Kidney epithelial cell (primary cell): ENCODE results near the gene GSTA3. TPM values are rescaled to one million over a fixed set of nuclear protein-coding genes. Genes with fewer than 3 reads are reported as not detected.
"Not testable (repeated sequence)": the region's sequence is repeated elsewhere in the genome, so short reads cannot be mapped to it uniquely, and the experiment has no call there.

Source experiments
- DNase-seq: peaks from one replicate; pipeline ENCODE4 v3.0.0-alpha.2; 2010; ENCODE audit warnings: low read depth
- H3K27me3 ChIP-seq: 2 replicates; pipeline ENCODE4 v1.6.0; 2011; ENCODE audit warnings: low read length; ENCODE audit not compliant: control insufficient read depth, insufficient read depth
- H3K36me3 ChIP-seq: 2 replicates; pipeline ENCODE4 v1.5.1; 2011; ENCODE audit warnings: low read length; ENCODE audit not compliant: control insufficient read depth, insufficient read depth
- H3K4me3 ChIP-seq: 2 replicates; pipeline ENCODE4 v1.5.1; 2011; ENCODE audit warnings: low read depth, mild to moderate bottlenecking, control low read depth, low read length
- total RNA-seq: library from RNA; depleted of rRNA; stranded (reverse); fragments of >200 nt; gene quantifications from 2 replicates; pipeline ENCODE4 v1.2.3, GENCODE V29; 2015
- TF ChIP-seq, protein P1 (sequence below): IDR thresholded peaks from 2 replicates; pipeline ENCODE4 v1.5.1; 2011; ENCODE audit warnings: mild to moderate bottlenecking, moderate library complexity, low read length, control low read depth, inconsistent platforms; ENCODE audit not compliant: insufficient read depth, poor library complexity, severe bottlenecking

GSTA3 gene
- total RNA-seq, 1 donor from 2014 or later: not detected

DNA sequence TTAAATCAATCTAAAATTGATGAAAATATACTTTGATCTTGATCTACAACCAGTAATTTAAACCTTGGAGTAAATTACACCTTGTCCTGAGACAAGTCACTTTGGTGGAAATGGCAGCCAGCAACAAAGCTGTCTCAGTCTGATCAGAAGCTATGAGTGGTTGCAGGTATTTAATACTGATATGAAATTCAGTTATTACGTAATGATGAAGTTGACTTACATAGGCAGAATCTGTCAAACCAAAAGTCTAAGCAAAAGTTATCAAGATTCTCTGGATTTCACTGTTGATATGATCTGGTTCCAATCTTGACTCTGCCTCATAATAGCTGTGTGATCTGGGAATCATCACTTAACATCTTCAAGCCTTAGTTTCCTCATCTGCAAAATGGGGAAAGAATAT, 41.3 kb downstream of the GSTA3 start:
- H3K36me3 ChIP-seq: no peaks in the 10 kb centered on the region
- H3K4me3 ChIP-seq: no peak overlapping the region
- DNase-seq: no peak
- TF ChIP-seq, protein P1, sequence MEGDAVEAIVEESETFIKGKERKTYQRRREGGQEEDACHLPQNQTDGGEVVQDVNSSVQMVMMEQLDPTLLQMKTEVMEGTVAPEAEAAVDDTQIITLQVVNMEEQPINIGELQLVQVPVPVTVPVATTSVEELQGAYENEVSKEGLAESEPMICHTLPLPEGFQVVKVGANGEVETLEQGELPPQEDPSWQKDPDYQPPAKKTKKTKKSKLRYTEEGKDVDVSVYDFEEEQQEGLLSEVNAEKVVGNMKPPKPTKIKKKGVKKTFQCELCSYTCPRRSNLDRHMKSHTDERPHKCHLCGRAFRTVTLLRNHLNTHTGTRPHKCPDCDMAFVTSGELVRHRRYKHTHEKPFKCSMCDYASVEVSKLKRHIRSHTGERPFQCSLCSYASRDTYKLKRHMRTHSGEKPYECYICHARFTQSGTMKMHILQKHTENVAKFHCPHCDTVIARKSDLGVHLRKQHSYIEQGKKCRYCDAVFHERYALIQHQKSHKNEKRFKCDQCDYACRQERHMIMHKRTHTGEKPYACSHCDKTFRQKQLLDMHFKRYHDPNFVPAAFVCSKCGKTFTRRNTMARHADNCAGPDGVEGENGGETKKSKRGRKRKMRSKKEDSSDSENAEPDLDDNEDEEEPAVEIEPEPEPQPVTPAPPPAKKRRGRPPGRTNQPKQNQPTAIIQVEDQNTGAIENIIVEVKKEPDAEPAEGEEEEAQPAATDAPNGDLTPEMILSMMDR: no peak
- no peaks in the 10 kb centered on the region for H3K27me3 ChIP-seq

DNA sequence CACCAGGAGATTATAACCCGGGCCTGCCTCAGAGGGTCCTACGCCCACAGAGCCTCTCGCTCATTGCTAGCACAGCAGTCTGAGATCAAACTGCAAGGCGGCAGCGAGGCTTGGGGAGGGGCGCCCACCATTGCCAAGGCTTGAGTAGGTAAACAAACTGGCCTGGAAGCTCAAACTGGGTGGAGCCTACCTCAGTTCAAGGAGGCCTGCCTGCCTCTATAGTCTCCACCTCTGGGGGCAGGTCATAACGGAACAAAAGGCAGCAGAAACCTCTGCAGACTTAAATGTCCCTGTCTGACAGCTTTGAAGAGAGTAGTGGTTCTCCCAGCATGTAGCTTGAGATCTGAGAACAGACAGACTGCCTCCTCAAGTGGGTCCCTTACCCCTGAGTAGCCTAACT, 48.3 kb downstream of the GSTA3 start:
- DNase-seq, H3K4me3 ChIP-seq, H3K27me3 ChIP-seq, H3K36me3 ChIP-seq: not testable (repeated sequence)

DNA sequence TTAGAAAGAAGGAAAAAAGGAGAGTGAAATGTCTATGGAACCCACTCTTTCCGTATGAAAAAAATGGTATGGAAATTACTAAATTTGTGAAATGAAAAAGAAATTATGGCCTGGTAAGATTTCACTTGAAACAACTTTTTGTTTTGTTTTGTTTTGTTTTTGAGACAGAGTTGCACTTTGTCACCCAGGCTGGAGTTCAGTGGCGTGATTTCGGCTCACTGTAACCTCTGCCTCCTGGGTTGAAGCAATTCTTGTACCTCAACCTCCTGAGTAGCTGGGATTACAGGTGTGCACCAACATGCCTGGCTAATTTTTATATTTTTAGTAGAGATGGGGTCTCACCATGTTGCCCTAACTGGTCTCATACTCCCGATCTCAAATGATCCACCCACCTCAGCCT, 51.1 kb downstream of the GSTA3 start:
- no peaks in the 10 kb centered on the region for H3K36me3 ChIP-seq
- TF ChIP-seq, protein P1: no peak
- no peaks in the 10 kb centered on the region for H3K27me3 ChIP-seq

DNA sequence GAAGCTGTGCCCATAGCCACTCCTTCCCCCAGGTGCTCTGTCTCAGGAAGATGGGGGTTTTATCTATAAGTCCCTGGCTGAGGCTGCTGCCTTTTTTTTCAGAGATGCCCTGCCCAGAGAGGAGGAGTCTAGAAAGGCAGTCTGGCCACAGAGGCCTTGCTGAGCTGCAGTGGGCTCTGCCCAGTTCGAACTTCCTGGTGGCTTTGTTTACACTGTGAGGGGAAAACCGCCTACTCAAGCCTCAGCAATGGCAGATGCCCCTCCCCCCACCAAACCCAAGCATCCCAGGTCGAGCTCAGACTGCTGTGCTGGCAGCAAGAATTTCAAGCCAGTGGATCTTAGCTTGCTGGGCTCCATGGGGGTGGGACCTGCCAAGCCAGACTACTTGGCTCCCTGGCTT, 53.4 kb downstream of the GSTA3 start:
- DNase-seq, H3K27me3 ChIP-seq: not testable (repeated sequence)

More for the DNA sequence above, 51.1 kb downstream of the GSTA3 start:
- no peak for DNase-seq
- H3K4me3 ChIP-seq: no peak overlapping the region

DNA sequence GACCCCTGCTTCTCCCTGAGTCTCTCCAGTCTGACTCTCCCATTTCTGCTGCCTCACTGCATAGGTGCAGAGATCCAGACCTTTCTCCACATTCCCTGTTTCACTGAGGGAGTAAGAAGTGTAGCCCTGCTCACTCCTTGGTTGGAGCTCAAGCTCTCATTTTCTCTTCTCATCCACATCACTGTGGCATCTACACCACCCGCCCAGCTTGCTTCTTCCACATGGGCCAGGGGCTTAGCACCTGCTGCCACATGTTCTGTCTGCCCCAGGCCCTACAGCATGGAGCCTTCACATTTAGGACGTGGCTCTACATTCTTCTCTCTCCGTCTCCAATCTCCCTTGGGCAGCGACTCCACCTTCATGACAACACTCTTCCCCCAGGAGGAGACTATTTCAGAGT, 60.4 kb downstream of the GSTA3 start:
- DNase-seq: no peak
- TF ChIP-seq, protein P1: no peak
- no peak overlapping the region for H3K4me3 ChIP-seq
- H3K36me3 ChIP-seq: no peaks in the 10 kb centered on the region
- no peaks in the 10 kb centered on the region for H3K27me3 ChIP-seq

More for the DNA sequence above, 53.4 kb downstream of the GSTA3 start:
- H3K36me3 ChIP-seq, H3K4me3 ChIP-seq: not testable (repeated sequence)

Other genes starting within 250 kb of the GSTA3 start
- 24.7 and 35.3 TPM in 2 replicates for gene TMEM14A, start 238.6 kb downstream of the GSTA3 start, total RNA-seq
- not detected in 2 replicates for gene GSTA2, start 146.2 kb downstream of the GSTA3 start, total RNA-seq
- not detected in 2 replicates for gene GSTA1, start 105.9 kb downstream of the GSTA3 start, total RNA-seq
- not detected in 2 replicates for gene GSTA5, start 68.9 kb downstream of the GSTA3 start, total RNA-seq
- 13.1 and 14.3 TPM in 2 replicates for gene GSTA4, start 85.6 kb upstream of the GSTA3 start, total RNA-seq
- gene CILK1, start 152.1 kb upstream of the GSTA3 start, total RNA-seq: 9.5 and 10.1 TPM in 2 replicates
- 20.0 and 20.9 TPM in 2 replicates for gene FBXO9, start 155.7 kb upstream of the GSTA3 start, total RNA-seq
- gene GCM1, start 239.1 kb upstream of the GSTA3 start, total RNA-seq: not detected in 2 replicates